Stomach (tissue), 9 donors: ENCODE measurements around the gene RBFOX1. TPM values are rescaled to one million over a fixed set of nuclear protein-coding genes. Genes with fewer than 3 reads are reported as not detected.

Source experiments
- DNase-seq, 2 donors: peaks; one replicate each; pipeline versions ENCODE4 v3.0.0 to v3.0.0-alpha.2; 2013 to 2019
- H3K27ac ChIP-seq, 5 donors: fragments of 200-600 bp in 4 of 5; sonication (generic) in 4 of 5; one replicate each; pipeline ENCODE4 v1.5.1; 2013 to 2019; ENCODE audit warnings: mild to moderate bottlenecking in 1 of 5, moderate library complexity in 1 of 5
- H3K27me3 ChIP-seq, 3 donors: fragments of 200-600 bp; sonication (generic); one replicate each; pipeline ENCODE4 v1.5.1; 2017 to 2019; ENCODE audit warnings: mixed run types in 1 of 3
- H3K36me3 ChIP-seq, 4 donors: fragments of 200-600 bp; sonication (generic); 1 replicate in 3 of 4; 2 replicates in 1 of 4; pipeline ENCODE4 v1.5.1; 2016 to 2019
- H3K4me1 ChIP-seq, 4 donors: fragments of 200-600 bp; sonication (generic); one replicate each; pipeline ENCODE4 v1.5.1; 2016 to 2019
- H3K4me3 ChIP-seq, 4 donors: fragments of 200-600 bp; sonication (generic) in 3 of 4; one replicate each; pipeline ENCODE4 v1.5.1; 2016 to 2019; ENCODE audit warnings: mild to moderate bottlenecking in 1 of 4
- H3K9me3 ChIP-seq, 4 donors: fragments of 200-600 bp; sonication (generic); one replicate each; pipeline ENCODE4 v1.5.1; 2016 to 2019
- EP300 ChIP-seq: sonication (generic); formaldehyde crosslinking; IDR thresholded peaks from one replicate; pipeline ENCODE4 v1.6.1; 2017; ENCODE audit warnings: antibody characterized with exemption
- POLR2A ChIP-seq, 4 donors: fragments of 450-650 bp; IDR thresholded peaks; one replicate each; pipeline ENCODE4 v1.6.1; 2016; ENCODE audit warnings: antibody characterized with exemption in 4 of 4, control low read depth in 2 of 4, mild to moderate bottlenecking in 1 of 4, moderate library complexity in 1 of 4
- POLR2AphosphoS5 ChIP-seq, 3 donors: sonication (generic); formaldehyde crosslinking; IDR thresholded peaks; one replicate each; pipeline ENCODE4 v1.6.1; 2016; ENCODE audit warnings: antibody characterized with exemption in 3 of 3
- WGBS, 5 donors: extraction: QIAGEN DNeasy Blood & Tissue Kit in 3 of 5; methylation state at CpG; one replicate each; pipeline versions ENCODE4 v1.1.5 to v1.1.7; 2013 to 2018; 5-methylcytosine and 5-hydroxymethylcytosine counted together
- intact Hi-C: fragments of 100-400 bp; cut with DNase I; formaldehyde crosslinking; loops from one replicate; pipeline ENCODE4 v1.15.1; 2023; ENCODE audit warnings: low total_unique reads
- polyA plus RNA-seq, 3 donors: library from polyadenylated mRNA; stranded (reverse); fragments of 200-250 nt; gene quantifications; one replicate each; pipeline ENCODE4 v1.2.3, GENCODE V29; 2013
- total RNA-seq, 5 donors: library from RNA; depleted of rRNA; stranded (reverse); fragments of >200 nt; gene quantifications; one replicate each; pipeline versions ENCODE4 v1.1.0 to v1.2.3, GENCODE V29; 2014 to 2016
- TF ChIP-seq, protein P1 (sequence below), 7 experiments: fragments of 450-650 bp in 4 of 7; fragments of 200-600 bp in 3 of 7; sonication (generic) in 3 of 7; IDR thresholded peaks; one replicate each; pipeline ENCODE4 v1.5.1; 2016 to 2019; ENCODE audit warnings: antibody characterized with exemption in 7 of 7, control low read depth in 2 of 7, mild to moderate bottlenecking in 1 of 7
- donor health status: healthy with polysubstance abuse.
- donor health status: Bipolar disorder and iron deficiency.
- donor health status: healthy.

Gene RBFOX1
- total and polyA plus RNA-seq, 8 donors, result 0.03 to 20.9 (median 0.35) TPM; not detected in 4

- WGBS, 5 donors, result 80 to 86% (median 84%) methylated on average over 4 of the region's 4 CpGs
- Histone ChIP-seq H3K4me1 (no peaks in the 10 kb centered on the region), H3K36me3 (no peaks in the 10 kb centered on the region), H3K4me3 (no peak overlapping the region), H3K9me3 (no peaks in the 10 kb centered on the region), H3K27me3 (no peaks in the 10 kb centered on the region), H3K27ac (no peak overlapping the region)
- TF ChIP-seq EP300, result no peak
- TF ChIP-seq POLR2A (IDR thresholded peaks at IDR 0.05), result no peak
- TF ChIP-seq POLR2AphosphoS5 (IDR thresholded peaks at IDR 0.05), result no peak
- TF ChIP-seq, protein P1, sequence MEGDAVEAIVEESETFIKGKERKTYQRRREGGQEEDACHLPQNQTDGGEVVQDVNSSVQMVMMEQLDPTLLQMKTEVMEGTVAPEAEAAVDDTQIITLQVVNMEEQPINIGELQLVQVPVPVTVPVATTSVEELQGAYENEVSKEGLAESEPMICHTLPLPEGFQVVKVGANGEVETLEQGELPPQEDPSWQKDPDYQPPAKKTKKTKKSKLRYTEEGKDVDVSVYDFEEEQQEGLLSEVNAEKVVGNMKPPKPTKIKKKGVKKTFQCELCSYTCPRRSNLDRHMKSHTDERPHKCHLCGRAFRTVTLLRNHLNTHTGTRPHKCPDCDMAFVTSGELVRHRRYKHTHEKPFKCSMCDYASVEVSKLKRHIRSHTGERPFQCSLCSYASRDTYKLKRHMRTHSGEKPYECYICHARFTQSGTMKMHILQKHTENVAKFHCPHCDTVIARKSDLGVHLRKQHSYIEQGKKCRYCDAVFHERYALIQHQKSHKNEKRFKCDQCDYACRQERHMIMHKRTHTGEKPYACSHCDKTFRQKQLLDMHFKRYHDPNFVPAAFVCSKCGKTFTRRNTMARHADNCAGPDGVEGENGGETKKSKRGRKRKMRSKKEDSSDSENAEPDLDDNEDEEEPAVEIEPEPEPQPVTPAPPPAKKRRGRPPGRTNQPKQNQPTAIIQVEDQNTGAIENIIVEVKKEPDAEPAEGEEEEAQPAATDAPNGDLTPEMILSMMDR (IDR thresholded peaks at IDR 0.05), result no peak
- no peak for DNase-seq
- intact Hi-C loops, result no loop called here
Measured at GRCh38 chr16:7548796-7549318, 216.2 kb downstream of the RBFOX1 start.

GRCh38 chr16:7550096-7550495 lies 217.5 kb downstream of the RBFOX1 start:
- TF ChIP-seq POLR2A (IDR thresholded peaks at IDR 0.05) (no peak), POLR2AphosphoS5 (IDR thresholded peaks at IDR 0.05) (no peak), EP300 (no peak)
- TF ChIP-seq, protein P1 (IDR thresholded peaks at IDR 0.05), result no peak
- Histone ChIP-seq H3K27me3 (no peaks in the 10 kb centered on the region), H3K27ac (no peak overlapping the region), H3K36me3 (no peaks in the 10 kb centered on the region), H3K4me1 (no peaks in the 10 kb centered on the region), H3K9me3 (no peaks in the 10 kb centered on the region), H3K4me3 (no peak overlapping the region)
- no peak for DNase-seq
- intact Hi-C loops, result no loop called here
- 70 to 90% (median 87%) methylated on average over 7 of the region's 7 CpGs for WGBS, 5 donors

DNA sequence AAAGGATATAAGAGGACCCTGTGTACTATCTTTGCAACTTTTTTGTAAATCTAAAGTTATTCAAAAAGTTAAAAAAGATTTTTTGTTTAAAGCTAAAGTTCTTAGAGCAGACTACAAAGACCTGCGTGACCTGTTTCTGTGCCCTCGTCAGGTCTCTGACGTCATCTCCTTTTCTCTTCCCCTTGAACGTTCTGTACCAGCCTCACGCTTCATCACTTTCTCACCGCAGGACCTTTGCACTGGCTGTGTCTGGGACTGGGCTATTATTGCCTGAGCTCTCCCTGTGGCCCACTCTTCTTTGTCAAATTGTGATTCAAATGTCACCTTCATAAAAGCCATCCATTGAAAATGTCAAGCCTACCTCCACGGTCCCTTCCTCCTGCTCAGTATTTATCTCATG lies 222.8 kb downstream of the RBFOX1 start:
- Histone ChIP-seq H3K4me3 (no peak overlapping the region), H3K27ac (no peak overlapping the region), H3K27me3 (no peaks in the 10 kb centered on the region), H3K36me3 (no peaks in the 10 kb centered on the region), H3K4me1 (no peaks in the 10 kb centered on the region), H3K9me3 (no peaks in the 10 kb centered on the region)
- DNase-seq, result no peak
- TF ChIP-seq POLR2AphosphoS5 (IDR thresholded peaks at IDR 0.05), result no peak
- TF ChIP-seq, protein P1 (IDR thresholded peaks at IDR 0.05), result no peak
- TF ChIP-seq POLR2A (IDR thresholded peaks at IDR 0.05), result no peak
- no peak for TF ChIP-seq EP300
- intact Hi-C loops, result no loop called here
- WGBS, 5 donors, result 86 to 90% (median 87%) methylated on average over 7 of the region's 7 CpGs

DNA sequence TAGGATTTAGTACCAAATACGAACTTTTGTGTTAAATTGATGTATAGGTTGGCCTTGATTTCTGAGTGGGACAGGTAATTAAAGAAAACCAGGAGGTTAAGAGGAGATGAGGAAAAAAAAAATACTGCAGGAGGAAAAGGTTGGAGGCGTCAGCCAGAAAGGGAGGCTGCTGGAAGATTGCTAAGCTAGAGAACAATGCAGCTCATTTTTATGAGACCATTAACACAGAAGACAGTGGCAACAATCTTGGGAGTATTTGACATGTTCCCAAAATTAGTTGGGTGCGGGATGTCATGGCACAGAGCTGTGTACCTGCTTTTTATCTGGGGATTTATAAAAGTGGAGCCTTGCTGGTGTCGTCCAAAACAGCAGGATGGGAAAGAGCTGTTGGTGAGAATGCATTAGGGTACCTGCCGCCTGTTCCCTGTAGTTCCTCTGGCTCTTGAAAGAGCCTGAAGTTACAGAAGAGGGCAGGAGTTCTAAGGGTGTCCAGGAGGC lies 229.3 kb downstream of the RBFOX1 start:
- 68 to 81% (median 79%) methylated on average over 5 of the region's 5 CpGs for WGBS, 5 donors
- intact Hi-C loops, result no loop called here
- H3K36me3 ChIP-seq, result no peaks in the 10 kb centered on the region
- H3K9me3 ChIP-seq, result peaks cover 0 to 3% (median 0%) of the 10 kb centered on the region in 4 donors
- no peak for DNase-seq
- H3K27ac ChIP-seq, result no peak overlapping the region
- TF ChIP-seq POLR2A (IDR thresholded peaks at IDR 0.05), result no peak
- TF ChIP-seq, protein P1 (IDR thresholded peaks at IDR 0.05), result no peak
- TF ChIP-seq EP300, result no peak
- no peak for TF ChIP-seq POLR2AphosphoS5 (IDR thresholded peaks at IDR 0.05)
- no peak overlapping the region for H3K4me3 ChIP-seq
- no peaks in the 10 kb centered on the region for H3K27me3 ChIP-seq
- H3K4me1 ChIP-seq, result no peaks in the 10 kb centered on the region
